ENCODE measurements around the gene RNPS1.

Gene RNPS1

DNA sequence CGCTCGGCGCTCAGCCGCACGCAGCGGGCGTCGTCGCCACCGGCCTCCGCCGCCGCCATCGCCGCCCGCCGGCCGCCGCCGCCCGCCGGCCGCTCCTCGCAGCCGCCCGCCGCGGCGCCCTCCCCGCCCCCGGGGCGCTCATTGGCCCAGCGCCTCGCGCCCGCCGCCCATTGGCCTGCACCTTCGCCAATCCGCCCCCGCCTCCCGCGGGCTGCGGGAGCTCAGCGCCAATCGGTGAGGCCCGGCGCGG, 53.3 kb downstream of the RNPS1 start, which contains the start of gene PGP:
Gene PGP, minus strand, starts transcription at position 122 of the 250 bp plus-strand sequence. Its CDS starts 63 bp downstream, at position 59.
- H2AFZ ChIP-seq (ENCODE audit: low read depth, low read length) = no peak within 1 kb of the TSS; the same call in 1 of the 2 replicates
- TF ChIP-seq, protein P1, sequence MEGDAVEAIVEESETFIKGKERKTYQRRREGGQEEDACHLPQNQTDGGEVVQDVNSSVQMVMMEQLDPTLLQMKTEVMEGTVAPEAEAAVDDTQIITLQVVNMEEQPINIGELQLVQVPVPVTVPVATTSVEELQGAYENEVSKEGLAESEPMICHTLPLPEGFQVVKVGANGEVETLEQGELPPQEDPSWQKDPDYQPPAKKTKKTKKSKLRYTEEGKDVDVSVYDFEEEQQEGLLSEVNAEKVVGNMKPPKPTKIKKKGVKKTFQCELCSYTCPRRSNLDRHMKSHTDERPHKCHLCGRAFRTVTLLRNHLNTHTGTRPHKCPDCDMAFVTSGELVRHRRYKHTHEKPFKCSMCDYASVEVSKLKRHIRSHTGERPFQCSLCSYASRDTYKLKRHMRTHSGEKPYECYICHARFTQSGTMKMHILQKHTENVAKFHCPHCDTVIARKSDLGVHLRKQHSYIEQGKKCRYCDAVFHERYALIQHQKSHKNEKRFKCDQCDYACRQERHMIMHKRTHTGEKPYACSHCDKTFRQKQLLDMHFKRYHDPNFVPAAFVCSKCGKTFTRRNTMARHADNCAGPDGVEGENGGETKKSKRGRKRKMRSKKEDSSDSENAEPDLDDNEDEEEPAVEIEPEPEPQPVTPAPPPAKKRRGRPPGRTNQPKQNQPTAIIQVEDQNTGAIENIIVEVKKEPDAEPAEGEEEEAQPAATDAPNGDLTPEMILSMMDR (IDR thresholded peaks at IDR 0.05; ENCODE audit: low read depth, low read length) = no peak
- TF ChIP-seq EZH2phosphoT487 (IDR thresholded peaks at IDR 0.05; ENCODE audit: low read depth) = no peak

DNA sequence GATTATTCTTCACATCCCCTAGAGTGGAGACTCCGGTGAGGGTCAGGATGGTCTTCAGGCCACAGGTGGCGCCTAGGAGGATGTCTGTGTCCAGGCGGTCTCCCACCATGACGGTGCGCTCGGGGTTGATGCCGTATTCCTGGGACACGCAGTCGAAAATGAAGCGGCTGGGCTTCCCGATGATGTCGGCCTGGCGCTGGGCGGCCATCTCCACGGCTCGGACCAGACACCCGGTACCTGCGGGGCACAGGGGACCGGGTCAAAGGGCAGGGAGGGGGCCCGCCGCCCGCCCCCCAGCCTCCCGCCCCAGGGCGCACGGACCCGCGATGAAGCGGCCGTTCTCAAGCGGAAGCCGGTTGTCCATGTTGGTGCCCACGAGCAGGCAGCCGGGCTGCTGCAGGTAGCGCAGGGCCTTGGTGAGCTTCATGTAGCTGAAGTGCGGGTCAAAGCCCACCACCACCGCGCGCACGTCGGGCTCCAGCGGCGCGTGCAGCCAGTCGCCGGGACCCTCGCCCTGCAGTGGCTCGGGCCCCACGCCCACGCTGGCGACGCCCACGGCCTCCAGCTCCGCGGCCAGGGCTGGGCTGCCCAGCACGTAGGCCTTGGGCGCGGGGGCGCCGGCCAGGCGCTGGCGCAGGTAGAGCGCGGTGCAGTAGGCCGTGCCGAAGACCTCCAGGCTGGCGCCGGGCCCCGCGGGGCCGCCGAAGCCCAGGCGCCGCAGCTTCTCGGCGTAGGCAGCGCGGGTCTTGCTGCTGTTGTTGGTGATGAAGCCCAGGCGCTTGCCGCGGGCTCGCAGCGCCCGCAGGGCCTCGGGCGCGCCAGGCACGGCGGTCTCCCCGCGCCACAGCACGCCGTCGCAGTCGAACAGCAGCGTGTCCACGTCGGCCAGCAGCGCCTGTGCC, 53.9 kb downstream of the RNPS1 start:
- H2AFZ ChIP-seq (ENCODE audit: low read depth, low read length) = no peak overlapping the region
- peak overlapping the region; percentile 98 for H3K4me3 ChIP-seq (ENCODE audit: low read length)

More for the DNA sequence above, 53.3 kb downstream of the RNPS1 start, which contains the start of gene PGP:
- Histone ChIP-seq H3K9ac (ENCODE audit: low read length) (peak within 1 kb of the TSS; percentile 82), H3K27ac (ENCODE audit: low read length) (peak within 1 kb of the TSS; percentile 68), H4K20me1 (ENCODE audit: insufficient read depth, low read length) (peaks cover 7% of the 10 kb centered on the region), H3K9me3 (ENCODE audit: insufficient read depth, low read length) (no peaks in the 10 kb centered on the region), H3K4me3 (ENCODE audit: low read length) (peak within 1 kb of the TSS; percentile 98), H3K4me1 (ENCODE audit: low read length) (peaks cover 12% of the 10 kb centered on the region), H3K36me3 (replicated peaks; ENCODE audit: low read depth, low read length) (peaks cover 10% of the 10 kb centered on the region), H3K4me2 (ENCODE audit: low read length) (peak within 1 kb of the TSS; percentile 88), H3K79me2 (ENCODE audit: low read length) (peaks cover 20% of the 10 kb centered on the region), H3K27me3 (ENCODE audit: low read depth, low read length) (no peaks in the 10 kb centered on the region)

DNA sequence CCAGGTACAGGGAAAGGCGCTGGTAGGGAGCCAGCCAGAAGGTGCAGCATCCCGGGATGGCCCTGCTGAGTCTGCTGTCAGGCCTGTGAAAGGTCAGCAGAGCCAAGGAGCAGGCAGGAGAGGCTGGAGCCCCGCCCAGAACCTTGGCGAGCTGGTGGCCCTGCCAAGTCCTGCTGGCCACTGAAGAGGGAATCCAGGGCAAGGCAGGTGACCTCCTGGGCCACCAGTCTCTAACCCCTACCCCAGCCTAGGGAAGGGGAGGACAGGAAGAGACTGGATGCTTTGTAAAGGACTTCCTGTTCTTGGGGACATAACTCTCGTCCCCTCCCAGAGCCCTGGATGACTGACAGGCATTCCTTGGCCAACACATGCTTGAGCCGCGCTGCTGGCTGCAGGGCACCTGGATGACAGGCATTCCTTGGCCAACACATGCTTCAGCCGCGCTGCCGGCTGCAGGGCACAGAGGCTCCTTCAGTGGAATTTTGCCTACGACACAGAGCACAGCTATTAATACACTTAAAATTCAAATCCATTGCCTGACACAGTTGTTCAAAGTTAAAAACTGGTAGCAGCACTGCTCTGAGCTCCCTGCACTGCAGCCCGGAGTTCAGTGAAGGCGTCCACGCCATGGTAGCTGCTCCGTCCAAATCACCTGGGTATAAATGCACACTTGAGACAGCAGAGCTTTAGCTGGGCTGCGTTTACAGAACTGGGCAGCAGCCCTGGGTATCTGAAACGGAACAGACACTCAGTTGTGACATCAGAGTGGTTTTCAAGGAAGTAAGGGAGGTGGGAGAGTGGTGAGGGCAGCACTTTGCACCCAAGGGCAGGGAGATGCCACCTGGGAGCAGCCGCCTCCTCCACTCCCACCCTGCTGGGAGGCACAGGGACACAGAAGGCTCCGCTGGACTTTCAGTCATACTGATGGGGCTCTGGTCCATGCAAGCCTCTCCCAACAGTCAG, 55.3 kb downstream of the RNPS1 start:
- Histone ChIP-seq H3K27me3 (ENCODE audit: low read depth, low read length) (no peaks in the 10 kb centered on the region), H3K9me3 (ENCODE audit: insufficient read depth, low read length) (no peaks in the 10 kb centered on the region), H3K9ac (ENCODE audit: low read length) (peak overlapping the region; percentile 81; the same call in 1 of the 2 replicates), H3K4me3 (ENCODE audit: low read length) (peak overlapping the region; percentile 98), H4K20me1 (ENCODE audit: insufficient read depth, low read length) (peaks cover 7% of the 10 kb centered on the region), H3K4me1 (ENCODE audit: low read length) (peaks cover 12% of the 10 kb centered on the region), H3K4me2 (ENCODE audit: low read length) (peak overlapping the region; percentile 88), H3K36me3 (replicated peaks; ENCODE audit: low read depth, low read length) (peaks cover 16% of the 10 kb centered on the region), H2AFZ (ENCODE audit: low read depth, low read length) (no peak overlapping the region), H3K79me2 (ENCODE audit: low read length) (peaks cover 20% of the 10 kb centered on the region), H3K27ac (ENCODE audit: low read length) (no peak overlapping the region)
- TF ChIP-seq, protein P1 (IDR thresholded peaks at IDR 0.05; ENCODE audit: low read depth, low read length) = no peak
- no peak for TF ChIP-seq EZH2phosphoT487 (IDR thresholded peaks at IDR 0.05; ENCODE audit: low read depth)

More for the DNA sequence above, 53.9 kb downstream of the RNPS1 start:
- peaks cover 7% of the 10 kb centered on the region for H4K20me1 ChIP-seq (ENCODE audit: insufficient read depth, low read length)
- H3K4me1 ChIP-seq (ENCODE audit: low read length) = peaks cover 12% of the 10 kb centered on the region
- peak overlapping the region; percentile 88 for H3K4me2 ChIP-seq (ENCODE audit: low read length)
- TF ChIP-seq EZH2phosphoT487 (IDR thresholded peaks at IDR 0.05; ENCODE audit: low read depth) = no peak
- TF ChIP-seq, protein P1 (IDR thresholded peaks at IDR 0.05; ENCODE audit: low read depth, low read length) = no peak
- no peaks in the 10 kb centered on the region for H3K27me3 ChIP-seq (ENCODE audit: low read depth, low read length)
- H3K9me3 ChIP-seq (ENCODE audit: insufficient read depth, low read length) = no peaks in the 10 kb centered on the region
- peaks cover 13% of the 10 kb centered on the region for H3K36me3 ChIP-seq (replicated peaks; ENCODE audit: low read depth, low read length)
- H3K9ac ChIP-seq (ENCODE audit: low read length) = peak overlapping the region; percentile 81
- H3K27ac ChIP-seq (ENCODE audit: low read length) = no peak overlapping the region
- H3K79me2 ChIP-seq (ENCODE audit: low read length) = peaks cover 20% of the 10 kb centered on the region

All from OCI-LY3 (cell line).